IMR-90 (cell line): ENCODE data around the gene DGKG. TPM values are rescaled to one million over a fixed set of nuclear protein-coding genes. Genes with fewer than 3 reads are reported as not detected.

Experiments used
- ATAC-seq: fragments of 200-7000 bp; cut with Tn5 transposase; 2 replicates; pipeline ENCODE4 v1.9.1; 2020; ENCODE audit warnings: low read depth, mild to moderate bottlenecking, moderate library complexity
- BruUV-seq: library from RNA; stranded (reverse); fragments of 400-500 nt; replicated peaks from 2 replicates; lab custom pipeline; 2021; lab: Mats Ljungman, UMichigan
- CTCF ChIA-PET: fragments of 300-600 bp; formaldehyde crosslinking; extraction: SDS; loops from one replicate; lab custom pipeline; 2021; ENCODE audit warnings: antibody characterized with exemption; lab: Yijun Ruan, JAX
- POLR2A ChIA-PET: fragments of 300-600 bp; sonication (Branson Sonifier 250); formaldehyde crosslinking; loops from one replicate; lab custom pipeline; 2022; ENCODE audit warnings: antibody characterized with exemption; ENCODE audit not compliant: unreplicated experiment; lab: Charles Lee
- DNase-seq: peaks from one replicate; pipeline ENCODE4 v3.0.0; 2013
- H2AFZ ChIP-seq: replicated peaks from 2 replicates; pipeline ENCODE3; 2013; ENCODE audit warnings: low read length, mild to moderate bottlenecking; ENCODE audit not compliant: poor library complexity
- H2AK5ac ChIP-seq: 2 replicates; pipeline ENCODE4 v1.6.1; 2013; ENCODE audit warnings: low read depth, low read length, inconsistent platforms
- H2AK9ac ChIP-seq: replicated peaks from 2 replicates; pipeline ENCODE3; 2013; ENCODE audit warnings: mild to moderate bottlenecking, low read depth, low read length, moderate library complexity; ENCODE audit not compliant: poor library complexity
- H2BK120ac ChIP-seq: 2 replicates; pipeline ENCODE4 v1.6.1; 2013; ENCODE audit warnings: low read depth, low read length, inconsistent platforms
- H2BK15ac ChIP-seq: 3 replicates; pipeline ENCODE4 v1.6.1; 2013; ENCODE audit warnings: low read depth, low read length, inconsistent platforms
- H2BK20ac ChIP-seq: 2 replicates; pipeline ENCODE4 v1.6.1; 2013; ENCODE audit warnings: low read depth, mild to moderate bottlenecking, inconsistent platforms, low read length, moderate library complexity
- H2BK5ac ChIP-seq: 2 replicates; pipeline ENCODE4 v1.6.1; 2013; ENCODE audit warnings: mild to moderate bottlenecking, low read depth, low read length, inconsistent platforms; ENCODE audit not compliant: poor library complexity, severe bottlenecking
- H3K14ac ChIP-seq: replicated peaks from 2 replicates; pipeline ENCODE4 v1.6.1; 2013; ENCODE audit warnings: low read depth, low read length, inconsistent platforms
- H3K18ac ChIP-seq: 2 replicates; pipeline ENCODE4 v1.6.1; 2013; ENCODE audit warnings: low read depth, low read length, control low read depth
- H3K23ac ChIP-seq: 2 replicates; pipeline ENCODE4 v1.6.1; 2013; ENCODE audit warnings: low read depth, low read length, inconsistent platforms
- H3K27ac ChIP-seq: 2 replicates; pipeline ENCODE4 v1.5.1; 2013; ENCODE audit warnings: mild to moderate bottlenecking, control low read depth, low read length; ENCODE audit not compliant: insufficient read depth
- H3K27me3 ChIP-seq: 2 replicates; pipeline ENCODE4 v1.6.1; 2013; ENCODE audit warnings: low read length; ENCODE audit not compliant: control insufficient read depth, insufficient read depth
- H3K36me3 ChIP-seq: 2 replicates; pipeline ENCODE4 v1.6.1; 2013; ENCODE audit warnings: low read length, mixed read lengths; ENCODE audit not compliant: control insufficient read depth, insufficient read depth
- H3K4ac ChIP-seq: 2 replicates; pipeline ENCODE4 v1.6.1; 2013; ENCODE audit warnings: low read depth, low read length, inconsistent platforms
- H3K4me1 ChIP-seq: 2 replicates; pipeline ENCODE4 v1.6.1; 2013; ENCODE audit warnings: low read length, mixed read lengths; ENCODE audit not compliant: control insufficient read depth, insufficient read depth
- H3K4me2 ChIP-seq: 2 replicates; pipeline ENCODE4 v1.6.1; 2013; ENCODE audit warnings: low read depth, mild to moderate bottlenecking, control low read depth, low read length, moderate library complexity
- H3K4me3 ChIP-seq: 2 replicates; pipeline ENCODE4 v1.5.1; 2013; ENCODE audit warnings: low read depth, mild to moderate bottlenecking, control low read depth, low read length, moderate library complexity; ENCODE audit not compliant: insufficient read depth
- H3K56ac ChIP-seq: 2 replicates; pipeline ENCODE4 v1.6.1; 2013; ENCODE audit warnings: low read length, inconsistent platforms; ENCODE audit not compliant: insufficient read depth; ENCODE audit errors: extremely low read depth
- H3K79me1 ChIP-seq, 2 experiments: 2 replicates each; pipeline ENCODE4 v1.6.1; 2013; ENCODE audit warnings: low read length in 2 of 2, inconsistent platforms in 1 of 2, low read depth in 1 of 2
- H3K9ac ChIP-seq: 2 replicates; pipeline ENCODE4 v1.6.1; 2013; ENCODE audit warnings: low read depth, low read length, control low read depth
- H3K9me1 ChIP-seq: 2 replicates; pipeline ENCODE4 v1.6.1; 2013; ENCODE audit warnings: low read length, inconsistent platforms; ENCODE audit not compliant: insufficient read depth
- H3K9me3 ChIP-seq: 2 replicates; pipeline ENCODE4 v1.6.1; 2013; ENCODE audit warnings: low read length; ENCODE audit not compliant: control insufficient read depth, insufficient read depth
- H4K20me1 ChIP-seq: 2 replicates; pipeline ENCODE4 v1.6.1; 2013; ENCODE audit warnings: low read length, inconsistent platforms; ENCODE audit not compliant: insufficient read depth
- H4K5ac ChIP-seq: 2 replicates; pipeline ENCODE4 v1.6.1; 2013; ENCODE audit warnings: mild to moderate bottlenecking, low read depth, low read length, control low read depth
- H4K8ac ChIP-seq, 2 experiments: 2 replicates each; pipeline ENCODE4 v1.6.1; 2013; ENCODE audit warnings: low read depth in 2 of 2, low read length in 2 of 2, control low read depth in 1 of 2, inconsistent platforms in 1 of 2
- H4K91ac ChIP-seq: 2 replicates; pipeline ENCODE4 v1.6.1; 2013; ENCODE audit warnings: low read depth, low read length, inconsistent platforms; ENCODE audit not compliant: insufficient read depth
- BHLHE40 ChIP-seq: fragments of 150-350 bp; IDR thresholded peaks from 2 replicates; pipeline ENCODE4 v1.6.1; 2016; ENCODE audit warnings: mild to moderate bottlenecking, low read depth, low read length
- CEBPB ChIP-seq: IDR thresholded peaks from 2 replicates; pipeline ENCODE4 v1.6.1; 2012; ENCODE audit warnings: low read depth, low read length, improper control_type of control experiment
- CHD1 ChIP-seq: IDR thresholded peaks from 2 replicates; pipeline ENCODE4 v1.6.1; 2012; ENCODE audit warnings: low read depth, low read length, improper control_type of control experiment
- FOS ChIP-seq: fragments of 150-350 bp; IDR thresholded peaks from 2 replicates; pipeline ENCODE4 v1.6.1; 2016; ENCODE audit warnings: low read depth, low read length
- MAFK ChIP-seq: IDR thresholded peaks from 2 replicates; pipeline ENCODE4 v1.6.1; 2012; ENCODE audit warnings: low read depth, low read length, improper control_type of control experiment
- MAZ ChIP-seq: IDR thresholded peaks from 2 replicates; pipeline ENCODE4 v1.6.1; 2012; ENCODE audit warnings: low read depth, mild to moderate bottlenecking, low read length, improper control_type of control experiment, moderate library complexity, borderline replicate concordance
- MXI1 ChIP-seq: IDR thresholded peaks from 2 replicates; pipeline ENCODE4 v1.6.1; 2012; ENCODE audit warnings: low read depth, mild to moderate bottlenecking, low read length, moderate library complexity, borderline replicate concordance
- NFE2L2 ChIP-seq: fragments of 150-350 bp; IDR thresholded peaks from 2 replicates; pipeline ENCODE4 v1.6.1; 2016; ENCODE audit warnings: low read depth, mild to moderate bottlenecking, low read length
- POLR2A ChIP-seq: IDR thresholded peaks from 2 replicates; pipeline ENCODE4 v1.6.1; 2012; ENCODE audit warnings: mild to moderate bottlenecking, low read depth, low read length
- RAD21 ChIP-seq: IDR thresholded peaks from 2 replicates; pipeline ENCODE4 v1.6.1; 2012; ENCODE audit warnings: low read length, improper control_type of control experiment
- RCOR1 ChIP-seq: IDR thresholded peaks from 2 replicates; pipeline ENCODE4 v1.6.1; 2012; ENCODE audit warnings: mild to moderate bottlenecking, low read length, improper control_type of control experiment; ENCODE audit not compliant: insufficient replicate concordance
- RFX5 ChIP-seq: IDR thresholded peaks from 2 replicates; pipeline ENCODE4 v1.8.0; 2012; ENCODE audit warnings: low read depth, mild to moderate bottlenecking, low read length, moderate library complexity
- SMC3 ChIP-seq: fragments of 150-350 bp; IDR thresholded peaks from 2 replicates; pipeline ENCODE4 v1.6.1; 2016; ENCODE audit warnings: low read depth, mild to moderate bottlenecking, antibody characterized with exemption, low read length, moderate library complexity
- WGBS, 2 experiments: methylation state at CpG; one replicate each; pipeline versions ENCODE4 v1.1.5 to v1.1.7; 2013; ENCODE audit warnings: missing lambda C conversion rate in 2 of 2; ENCODE audit not compliant: insufficient read length in 1 of 2; ENCODE audit errors: extremely low coverage in 2 of 2; 5-methylcytosine and 5-hydroxymethylcytosine counted together
- dilution Hi-C: fragments of 300-500 bp; cut with HindIII; formaldehyde crosslinking; loops from one replicate; pipeline ENCODE4 v1.14.3; 2018; ENCODE audit warnings: low sequenced_read_pairs; ENCODE audit not compliant: unreplicated experiment
- in situ Hi-C: fragments of 300-500 bp; cut with MboI; formaldehyde crosslinking; loops from 3 replicates; pipeline ENCODE4 v1.14.3; 2019; ENCODE audit warnings: low sequenced_read_pairs, inconsistent platforms, mixed read lengths
- intact Hi-C: fragments of 100-400 bp; cut with micrococcal nuclease; formaldehyde crosslinking; loops from 2 replicates; pipeline ENCODE4 v1.10.0; 2022
- polyA plus RNA-seq, 3 experiments: library from polyadenylated mRNA; depleted of rRNA; stranded (reverse); fragments of >200 nt; gene quantifications; 2 replicates each; pipeline ENCODE4 v1.2.3, GENCODE V29; 2012; ENCODE audit warnings: low replicate concordance in 1 of 3
- total RNA-seq: library from RNA; depleted of rRNA; stranded (reverse); fragments of >200 nt; gene quantifications from 2 replicates; pipeline ENCODE4 v1.2.3, GENCODE V29; 2012
- TF ChIP-seq, protein P1 (sequence below): fragments of 150-350 bp; IDR thresholded peaks from 2 replicates; pipeline ENCODE4 v1.6.1; 2017; ENCODE audit warnings: mild to moderate bottlenecking, antibody characterized with exemption, low read length, low read depth
- TF ChIP-seq, protein P2 (sequence below): conservative IDR thresholded peaks from 2 replicates; pipeline ENCODE4 v1.5.1; 2012; ENCODE audit warnings: mild to moderate bottlenecking, low read depth, low read length, improper control_type of control experiment
- TF ChIP-seq, protein P3 (sequence below): fragments of 150-350 bp; IDR thresholded peaks from 2 replicates; pipeline ENCODE4 v1.6.1; 2016; ENCODE audit warnings: low read depth, mild to moderate bottlenecking, low read length, moderate library complexity, borderline replicate concordance

DGKG gene
- total and polyA plus RNA-seq, 2 of the 4 experiments (the other 2 are of a cell fraction) = 1.2 to 4.1 TPM

DNA sequence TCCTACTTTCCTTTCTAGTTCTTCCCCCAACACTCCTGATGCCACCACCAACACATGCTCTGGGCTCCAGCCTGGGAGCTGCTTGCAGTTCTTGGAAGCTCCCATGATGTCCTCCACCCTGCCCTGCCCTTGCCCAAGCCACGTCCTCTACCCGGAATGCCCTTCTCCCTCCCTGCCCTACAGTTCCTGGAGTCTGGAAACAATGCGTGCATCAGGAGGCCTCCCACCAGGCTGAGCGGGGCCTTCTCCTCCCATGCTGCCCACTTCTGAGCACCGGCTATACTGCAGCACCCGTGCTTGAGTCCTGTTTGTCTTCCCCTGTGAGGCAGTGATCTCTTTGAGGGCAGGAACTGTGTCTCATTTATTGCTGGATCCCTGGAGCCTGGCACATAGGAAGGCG lies 44.6 kb downstream of the DGKG start:
- H3K4me2 ChIP-seq = no peak overlapping the region
- ChIA-PET POLR2A (no interaction called here), CTCF (no interaction called here)
- no peaks in the 10 kb centered on the region; the same call in none of the 2 replicates for H3K27me3 ChIP-seq
- no peak overlapping the region for H3K27ac ChIP-seq
- no peak overlapping the region for H3K56ac ChIP-seq
- H4K20me1 ChIP-seq = no peaks in the 10 kb centered on the region
- no peak overlapping the region for H2AK9ac ChIP-seq
- DNase-seq (no peak), ATAC-seq (no peak)
- no peak overlapping the region for H3K18ac ChIP-seq
- H3K4me3 ChIP-seq = no peak overlapping the region
- no peak overlapping the region for H4K8ac ChIP-seq
- H3K4me1 ChIP-seq = no peaks in the 10 kb centered on the region
- dilution Hi-C loops (no loop called here), intact Hi-C loops (no loop called here), in situ Hi-C loops (no loop called here)
- no peak overlapping the region for H2BK15ac ChIP-seq
- no peak overlapping the region for H4K91ac ChIP-seq
- no peak overlapping the region for H2BK5ac ChIP-seq
- no peak overlapping the region for H2AFZ ChIP-seq
- no peaks in the 10 kb centered on the region for H3K36me3 ChIP-seq
- no peak overlapping the region for H3K4ac ChIP-seq
- 33% methylated on average over 1 of the region's 7 CpGs; no CpG with 5 or more reads in 1 of the 2 experiments for WGBS, 2 experiments
- TF ChIP-seq, protein P1, sequence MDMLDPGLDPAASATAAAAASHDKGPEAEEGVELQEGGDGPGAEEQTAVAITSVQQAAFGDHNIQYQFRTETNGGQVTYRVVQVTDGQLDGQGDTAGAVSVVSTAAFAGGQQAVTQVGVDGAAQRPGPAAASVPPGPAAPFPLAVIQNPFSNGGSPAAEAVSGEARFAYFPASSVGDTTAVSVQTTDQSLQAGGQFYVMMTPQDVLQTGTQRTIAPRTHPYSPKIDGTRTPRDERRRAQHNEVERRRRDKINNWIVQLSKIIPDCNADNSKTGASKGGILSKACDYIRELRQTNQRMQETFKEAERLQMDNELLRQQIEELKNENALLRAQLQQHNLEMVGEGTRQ = no peak
- TF ChIP-seq CHD1 (no peak), CEBPB (no peak), SMC3 (no peak), MXI1 (no peak), MAFK (no peak), BHLHE40 (no peak), FOS (no peak), POLR2A (no peak), NFE2L2 (no peak), RAD21 (no peak), RCOR1 (no peak), MAZ (no peak), RFX5 (no peak)
- TF ChIP-seq, protein P2, sequence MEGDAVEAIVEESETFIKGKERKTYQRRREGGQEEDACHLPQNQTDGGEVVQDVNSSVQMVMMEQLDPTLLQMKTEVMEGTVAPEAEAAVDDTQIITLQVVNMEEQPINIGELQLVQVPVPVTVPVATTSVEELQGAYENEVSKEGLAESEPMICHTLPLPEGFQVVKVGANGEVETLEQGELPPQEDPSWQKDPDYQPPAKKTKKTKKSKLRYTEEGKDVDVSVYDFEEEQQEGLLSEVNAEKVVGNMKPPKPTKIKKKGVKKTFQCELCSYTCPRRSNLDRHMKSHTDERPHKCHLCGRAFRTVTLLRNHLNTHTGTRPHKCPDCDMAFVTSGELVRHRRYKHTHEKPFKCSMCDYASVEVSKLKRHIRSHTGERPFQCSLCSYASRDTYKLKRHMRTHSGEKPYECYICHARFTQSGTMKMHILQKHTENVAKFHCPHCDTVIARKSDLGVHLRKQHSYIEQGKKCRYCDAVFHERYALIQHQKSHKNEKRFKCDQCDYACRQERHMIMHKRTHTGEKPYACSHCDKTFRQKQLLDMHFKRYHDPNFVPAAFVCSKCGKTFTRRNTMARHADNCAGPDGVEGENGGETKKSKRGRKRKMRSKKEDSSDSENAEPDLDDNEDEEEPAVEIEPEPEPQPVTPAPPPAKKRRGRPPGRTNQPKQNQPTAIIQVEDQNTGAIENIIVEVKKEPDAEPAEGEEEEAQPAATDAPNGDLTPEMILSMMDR = no peak
- TF ChIP-seq, protein P3, sequence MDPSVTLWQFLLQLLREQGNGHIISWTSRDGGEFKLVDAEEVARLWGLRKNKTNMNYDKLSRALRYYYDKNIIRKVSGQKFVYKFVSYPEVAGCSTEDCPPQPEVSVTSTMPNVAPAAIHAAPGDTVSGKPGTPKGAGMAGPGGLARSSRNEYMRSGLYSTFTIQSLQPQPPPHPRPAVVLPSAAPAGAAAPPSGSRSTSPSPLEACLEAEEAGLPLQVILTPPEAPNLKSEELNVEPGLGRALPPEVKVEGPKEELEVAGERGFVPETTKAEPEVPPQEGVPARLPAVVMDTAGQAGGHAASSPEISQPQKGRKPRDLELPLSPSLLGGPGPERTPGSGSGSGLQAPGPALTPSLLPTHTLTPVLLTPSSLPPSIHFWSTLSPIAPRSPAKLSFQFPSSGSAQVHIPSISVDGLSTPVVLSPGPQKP = no peak
- no peak overlapping the region for H2BK120ac ChIP-seq
- no peak overlapping the region for H2BK20ac ChIP-seq
- no peaks in the 10 kb centered on the region for H3K9me1 ChIP-seq
- H3K23ac ChIP-seq = no peak overlapping the region
- H4K5ac ChIP-seq = no peak overlapping the region
- H3K79me1 ChIP-seq = no peaks in the 10 kb centered on the region
- no peak overlapping the region for H2AK5ac ChIP-seq
- no peak overlapping the region for H3K14ac ChIP-seq
- H3K9ac ChIP-seq = no peak overlapping the region
- no TSS peak for BruUV-seq
- no peaks in the 10 kb centered on the region for H3K9me3 ChIP-seq
